H1 (cell line): ENCODE data around the gene CPA2. TPM values are rescaled to one million over a fixed set of nuclear protein-coding genes. Genes with fewer than 3 reads are reported as not detected.
"Not testable (repeated sequence)": the region's sequence is repeated elsewhere in the genome, so short reads cannot be mapped to it uniquely, and the experiment has no call there.

Source experiments
- CTCF ChIA-PET: fragments of 300-600 bp; sonication (Branson Sonifier 250); formaldehyde crosslinking; loops from one replicate; lab custom pipeline; 2021; ENCODE audit not compliant: partially characterized antibody; lab: Charles Lee
- POLR2A ChIA-PET: fragments of 300-600 bp; sonication (Branson Sonifier 250); formaldehyde crosslinking; loops from one replicate; lab custom pipeline; 2021; ENCODE audit warnings: inconsistent platforms; ENCODE audit not compliant: partially characterized antibody; lab: Charles Lee
- DNase-seq, 2 experiments: peaks; one replicate each; pipeline versions ENCODE4 v3.0.0 to v3.0.0-alpha.2; 2010 to 2022; ENCODE audit warnings: low spot score in 2 of 2, low read depth in 1 of 2, mixed read lengths in 1 of 2
- FAIRE-seq: peaks from 2 replicates; lab custom pipeline; 2011; peaks lifted over from hg19 to GRCh38; lab: Jason Lieb, UNC
- H2AFZ ChIP-seq: 2 replicates; pipeline ENCODE4 v1.8.1; 2012; ENCODE audit warnings: low read length, inconsistent platforms
- H2AK5ac ChIP-seq: 2 replicates; pipeline ENCODE4 v1.6.1; 2013; ENCODE audit warnings: low read depth, low read length
- H2BK120ac ChIP-seq: replicated peaks from 2 replicates; pipeline ENCODE3; 2013; ENCODE audit warnings: low read depth, low read length, inconsistent platforms
- H2BK12ac ChIP-seq: 2 replicates; pipeline ENCODE4 v1.6.1; 2013; ENCODE audit warnings: low read depth, low read length
- H2BK15ac ChIP-seq: 2 replicates; pipeline ENCODE4 v1.6.1; 2013; ENCODE audit warnings: low read length
- H2BK20ac ChIP-seq: 2 replicates; pipeline ENCODE4 v1.6.1; 2013; ENCODE audit warnings: low read length
- H2BK5ac ChIP-seq: 2 replicates; pipeline ENCODE4 v1.6.1; 2013; ENCODE audit warnings: low read depth, low read length
- H3K14ac ChIP-seq: 2 replicates; pipeline ENCODE4 v1.6.1; 2013; ENCODE audit warnings: inconsistent platforms; ENCODE audit not compliant: insufficient read length
- H3K18ac ChIP-seq: 2 replicates; pipeline ENCODE4 v1.6.1; 2013; ENCODE audit warnings: low read length; ENCODE audit errors: extremely low read depth
- H3K23ac ChIP-seq: 2 replicates; pipeline ENCODE4 v1.6.1; 2013; ENCODE audit warnings: inconsistent platforms; ENCODE audit not compliant: insufficient read length
- H3K23me2 ChIP-seq: 2 replicates; pipeline ENCODE4 v1.6.1; 2013; ENCODE audit warnings: low read depth, low read length
- H3K27ac ChIP-seq: 2 replicates; pipeline ENCODE4 v1.6.1; 2011; ENCODE audit warnings: low read depth, low read length, inconsistent platforms
- H3K27me3 ChIP-seq, 4 experiments: replicated peaks in 1 of 4; 1 replicate in 1 of 4; 2 replicates in 3 of 4; pipeline versions ENCODE4 v1.6.1 to v1.8.1; 2011 to 2013; ENCODE audit warnings: low read length in 3 of 4, mild to moderate bottlenecking in 3 of 4, inconsistent platforms in 2 of 4, mixed read lengths in 2 of 4, moderate library complexity in 1 of 4; ENCODE audit not compliant: control insufficient read depth in 3 of 4, insufficient read depth in 3 of 4; ENCODE audit errors: extremely low read depth in 1 of 4
- H3K36me3 ChIP-seq, 4 experiments: 2 replicates each; pipeline versions ENCODE4 v1.6.1 to v1.8.1; 2011 to 2013; ENCODE audit warnings: mild to moderate bottlenecking in 4 of 4, low read length in 3 of 4, moderate library complexity in 2 of 4, control low read depth in 1 of 4, inconsistent platforms in 1 of 4; ENCODE audit not compliant: insufficient read depth in 4 of 4, control insufficient read depth in 2 of 4
- H3K4ac ChIP-seq: replicated peaks from 2 replicates; pipeline ENCODE3; 2013; ENCODE audit warnings: low read length, low read depth, mixed read lengths, inconsistent platforms; ENCODE audit not compliant: insufficient read length
- H3K4me1 ChIP-seq, 4 experiments: replicated peaks in 1 of 4; 1 replicate in 1 of 4; 2 replicates in 3 of 4; pipeline versions ENCODE4 v1.6.1 to v1.8.1; 2011 to 2013; ENCODE audit warnings: low read length in 3 of 4, inconsistent platforms in 2 of 4, mixed read lengths in 1 of 4; ENCODE audit not compliant: insufficient read depth in 4 of 4, control insufficient read depth in 3 of 4
- H3K4me2 ChIP-seq, 2 experiments: 2 replicates each; pipeline versions ENCODE4 v1.6.1 to v1.8.1; 2011 to 2013; ENCODE audit warnings: low read depth in 2 of 2, low read length in 2 of 2, control low read depth in 1 of 2, inconsistent platforms in 1 of 2, mild to moderate bottlenecking in 1 of 2; ENCODE audit not compliant: insufficient read depth in 1 of 2
- H3K4me3 ChIP-seq, 4 experiments: fragments of 200-600, 300-600 bp in 1 of 4; sonication (generic), shearing (Covaris generic), sonication (Bioruptor Twin) in 1 of 4; 2 replicates each; pipeline versions ENCODE4 v1.5.1 to v1.8.1; 2011 to 2016; ENCODE audit warnings: low read length in 4 of 4, low read depth in 3 of 4, control low read depth in 2 of 4, inconsistent platforms in 2 of 4, mild to moderate bottlenecking in 2 of 4, mixed read lengths in 1 of 4, moderate library complexity in 1 of 4; ENCODE audit not compliant: insufficient read depth in 2 of 4; ENCODE audit errors: extremely low read depth in 1 of 4
- H3K56ac ChIP-seq: replicated peaks from 2 replicates; pipeline ENCODE3; 2013; ENCODE audit warnings: low read depth, mild to moderate bottlenecking, mixed read lengths, low read length, inconsistent platforms; ENCODE audit not compliant: insufficient read length
- H3K79me1 ChIP-seq: 2 replicates; pipeline ENCODE4 v1.6.1; 2013; ENCODE audit warnings: low read depth, low read length, control low read depth
- H3K79me2 ChIP-seq, 2 experiments: 2 replicates each; pipeline versions ENCODE4 v1.6.1 to v1.8.1; 2012 to 2013; ENCODE audit warnings: low read length in 2 of 2, mild to moderate bottlenecking in 2 of 2, inconsistent platforms in 1 of 2; ENCODE audit not compliant: insufficient read depth in 2 of 2, control insufficient read depth in 1 of 2
- H3K9ac ChIP-seq, 4 experiments: replicated peaks in 1 of 4; 1 replicate in 1 of 4; 2 replicates in 3 of 4; pipeline versions ENCODE4 v1.6.1 to v1.8.1; 2011 to 2013; ENCODE audit warnings: low read depth in 3 of 4, low read length in 3 of 4, control low read depth in 2 of 4, mild to moderate bottlenecking in 2 of 4, moderate library complexity in 2 of 4, inconsistent platforms in 1 of 4; ENCODE audit errors: extremely low read depth in 1 of 4
- H3K9me3 ChIP-seq, 2 experiments: 2 replicates each; pipeline versions ENCODE4 v1.6.1 to v1.8.1; 2012 to 2013; ENCODE audit warnings: mild to moderate bottlenecking in 2 of 2, moderate library complexity in 2 of 2, control low read depth in 1 of 2, inconsistent platforms in 1 of 2, low read depth in 1 of 2, low read length in 1 of 2, mixed read lengths in 1 of 2; ENCODE audit not compliant: insufficient read depth in 2 of 2
- H4K20me1 ChIP-seq, 2 experiments: replicated peaks in 1 of 2; 2 replicates each; pipeline versions ENCODE3 to v1.8.1; 2011 to 2013; ENCODE audit warnings: inconsistent platforms in 2 of 2, low read length in 2 of 2, mild to moderate bottlenecking in 1 of 2; ENCODE audit not compliant: insufficient read depth in 2 of 2, control insufficient read depth in 1 of 2
- H4K5ac ChIP-seq: 2 replicates; pipeline ENCODE4 v1.6.1; 2013; ENCODE audit warnings: low read length, low read depth, mixed read lengths, inconsistent platforms; ENCODE audit not compliant: insufficient read length
- H4K8ac ChIP-seq: 2 replicates; pipeline ENCODE4 v1.8.0; 2013; ENCODE audit warnings: mild to moderate bottlenecking, moderate library complexity, low read length, inconsistent platforms; ENCODE audit not compliant: insufficient read depth; ENCODE audit errors: extremely low read depth
- H4K91ac ChIP-seq: replicated peaks from 2 replicates; pipeline ENCODE3; 2013; ENCODE audit warnings: low read length, mixed read lengths, inconsistent platforms; ENCODE audit not compliant: insufficient read length
- WGBS, 2 experiments: shearing (Covaris generic) in 1 of 2; methylation state at CpG; one replicate each; pipeline versions ENCODE4 v1.1.6 to v1.1.7; 2013 to 2015; ENCODE audit warnings: low lambda C conversion rate in 2 of 2, mixed read lengths in 2 of 2, inconsistent platforms in 1 of 2, low coverage in 1 of 2, missing lambda C conversion rate in 1 of 2; ENCODE audit not compliant: insufficient replicate concordance in 2 of 2, insufficient coverage in 1 of 2, insufficient read length in 1 of 2; ENCODE audit errors: extremely low coverage in 1 of 2, missing lambda C conversion rate in 1 of 2; 5-methylcytosine and 5-hydroxymethylcytosine counted together
- polyA plus RNA-seq, 7 experiments: library from polyadenylated mRNA; depleted of rRNA in 3 of 7; stranded (reverse) in 5 of 7; unstranded in 2 of 7; fragments of >200 nt in 5 of 7; fragments of 200-250 nt in 2 of 7; gene quantifications; 1 replicate in 5 of 7; 2 replicates in 1 of 7; 4 replicates in 1 of 7; pipeline versions ENCODE4 v1.2.1 to v1.2.3, GENCODE V29; 2011 to 2013; ENCODE audit warnings: missing spikeins in 2 of 7, mixed read lengths in 2 of 7
- total RNA-seq: library from RNA; stranded (reverse); fragmentation: NEBNext Ultra II Directional; extraction: Animal tissue kit (Norgen Biotek cat#: 25700); gene quantifications from 2 replicates; pipeline ENCODE4 v1.2.1, GENCODE V29; 2021

CPA2 gene
- total and polyA plus RNA-seq, 2 of the 8 experiments (the other 6 are each of a cell fraction or from before 2014, with no cell fraction given) = 0.21 TPM; not detected in 1

- H2BK5ac ChIP-seq, H2BK12ac ChIP-seq, H3K4me2 ChIP-seq, H3K18ac ChIP-seq, H3K27me3 ChIP-seq, H2AFZ ChIP-seq, H4K5ac ChIP-seq, H3K4me3 ChIP-seq, DNase-seq, H3K4me1 ChIP-seq, H3K9me3 ChIP-seq, H4K20me1 ChIP-seq, H2BK120ac ChIP-seq, POLR2A ChIA-PET, H3K14ac ChIP-seq, H4K91ac ChIP-seq, H4K8ac ChIP-seq, H2AK5ac ChIP-seq, FAIRE-seq, H3K79me1 ChIP-seq, H2BK20ac ChIP-seq, H3K23me2 ChIP-seq, H3K36me3 ChIP-seq, H3K23ac ChIP-seq, H3K56ac ChIP-seq, H3K27ac ChIP-seq, H3K4ac ChIP-seq, H2BK15ac ChIP-seq, H3K79me2 ChIP-seq, H3K9ac ChIP-seq: not testable (repeated sequence)
- CTCF ChIA-PET = interaction anchor here (1.2 kb wide), 1 partner anchor 64 kb away, joined by 3 read pairs; no protein-coding TSS in a partner anchor
- 95% methylated on average over 19 of the region's 28 CpGs; no CpG with 5 or more reads in 1 of the 2 experiments for WGBS, 2 experiments
Observed at GRCh38 chr7:130229981-130230380, 36.7 kb upstream of the CPA2 start.
